ENCODE measurements around the gene HMGN4.

HMGN4 gene

DNA sequence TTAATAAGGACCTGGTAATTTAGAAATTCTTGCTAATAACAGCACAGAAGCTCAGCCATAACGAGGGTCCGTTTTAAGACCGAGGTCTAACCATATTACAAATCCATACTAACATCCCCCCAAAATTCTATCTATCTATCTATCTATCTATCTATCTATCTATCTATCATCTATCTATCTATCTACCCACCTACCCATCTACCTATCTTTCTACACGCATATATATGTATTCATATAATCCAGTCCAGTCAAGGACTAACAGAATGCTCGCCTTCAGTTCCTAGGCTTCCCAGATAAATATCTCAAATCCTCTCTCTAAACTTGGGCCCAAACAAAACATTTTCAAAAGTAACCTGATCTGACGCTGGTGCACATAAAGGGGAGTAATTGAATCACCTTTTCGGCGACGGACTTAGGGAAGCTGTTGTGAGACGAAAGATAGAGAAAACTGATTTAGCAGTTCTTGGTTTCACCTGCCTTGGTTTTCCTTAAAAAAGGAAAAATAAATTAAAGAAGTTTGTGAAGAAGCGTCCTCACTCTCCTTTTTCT lies 14.5 kb downstream of the HMGN4 start:
- DNase-seq (ENCODE audit: low spot score) = no peak

DNA sequence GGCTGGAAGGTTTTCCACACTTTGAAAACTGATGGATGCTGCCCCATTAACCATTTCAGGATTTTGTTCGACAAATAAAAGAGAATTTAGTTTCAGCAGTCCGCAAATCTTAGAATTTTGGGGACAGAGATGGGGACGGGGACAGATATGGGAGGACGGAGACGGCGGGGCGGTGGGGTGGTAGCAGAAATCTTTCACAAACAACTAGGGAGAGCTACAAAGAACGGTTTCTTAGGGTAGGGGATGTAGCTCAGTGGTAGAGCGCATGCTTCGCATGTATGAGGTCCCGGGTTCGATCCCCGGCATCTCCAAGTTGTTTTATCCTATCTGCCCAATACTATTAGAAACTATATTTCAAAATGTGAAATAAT lies 15.1 kb downstream of the HMGN4 start:
- DNase-seq (ENCODE audit: low spot score) = peak; percentile 73

DNA sequence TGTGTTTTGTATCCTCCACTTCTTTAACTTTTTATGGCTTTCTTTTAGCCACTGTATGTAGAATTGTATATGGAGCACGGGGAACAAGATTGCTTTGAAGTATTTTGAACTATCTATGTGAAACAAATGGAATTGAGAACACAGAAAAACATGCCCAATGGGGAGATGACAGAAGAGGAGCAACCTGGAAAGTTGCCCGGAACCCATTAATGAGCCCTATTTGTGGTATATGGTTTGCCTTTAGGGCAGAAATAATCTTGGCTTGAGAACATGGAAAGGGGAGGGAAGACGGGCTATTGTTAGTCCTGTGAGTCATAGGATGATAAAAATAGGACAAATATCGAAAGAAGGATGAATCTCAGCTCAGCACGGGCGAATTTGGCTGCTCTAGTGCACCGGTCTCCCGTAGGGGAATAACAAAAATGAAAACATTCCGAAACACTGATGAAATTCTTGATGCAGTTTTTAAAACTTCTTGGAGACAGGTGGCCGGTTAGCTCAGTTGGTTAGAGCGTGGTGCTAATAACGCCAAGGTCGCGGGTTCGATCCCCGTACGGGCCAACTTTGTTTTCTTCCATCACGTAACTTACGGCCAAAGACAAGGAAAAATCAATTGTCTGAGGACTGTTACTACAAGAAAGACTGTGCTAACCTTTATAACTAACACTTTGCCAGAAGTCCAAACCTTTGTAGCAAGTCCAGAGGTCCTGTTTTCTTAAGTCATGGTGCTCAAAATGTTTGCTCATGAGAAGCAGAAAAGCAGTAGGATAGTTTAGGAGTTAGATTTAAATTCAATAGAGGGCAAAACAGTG lies 15.7 kb downstream of the HMGN4 start:
- DNase-seq (ENCODE audit: low spot score) = peak; percentile 73

DNA sequence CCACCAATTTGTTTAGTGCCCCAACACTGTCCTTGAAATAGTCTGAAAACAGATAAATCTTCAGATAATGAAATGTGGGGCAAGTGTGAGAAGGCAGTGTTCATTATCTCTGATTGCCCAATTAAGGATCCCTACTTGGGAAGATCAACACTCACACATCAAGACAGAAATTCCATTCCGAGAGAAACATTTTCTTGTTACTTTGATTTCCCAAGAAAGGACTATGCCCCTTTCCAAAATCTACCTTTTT lies 16.2 kb downstream of the HMGN4 start:
- no peak for DNase-seq (ENCODE audit: low spot score)

DNA sequence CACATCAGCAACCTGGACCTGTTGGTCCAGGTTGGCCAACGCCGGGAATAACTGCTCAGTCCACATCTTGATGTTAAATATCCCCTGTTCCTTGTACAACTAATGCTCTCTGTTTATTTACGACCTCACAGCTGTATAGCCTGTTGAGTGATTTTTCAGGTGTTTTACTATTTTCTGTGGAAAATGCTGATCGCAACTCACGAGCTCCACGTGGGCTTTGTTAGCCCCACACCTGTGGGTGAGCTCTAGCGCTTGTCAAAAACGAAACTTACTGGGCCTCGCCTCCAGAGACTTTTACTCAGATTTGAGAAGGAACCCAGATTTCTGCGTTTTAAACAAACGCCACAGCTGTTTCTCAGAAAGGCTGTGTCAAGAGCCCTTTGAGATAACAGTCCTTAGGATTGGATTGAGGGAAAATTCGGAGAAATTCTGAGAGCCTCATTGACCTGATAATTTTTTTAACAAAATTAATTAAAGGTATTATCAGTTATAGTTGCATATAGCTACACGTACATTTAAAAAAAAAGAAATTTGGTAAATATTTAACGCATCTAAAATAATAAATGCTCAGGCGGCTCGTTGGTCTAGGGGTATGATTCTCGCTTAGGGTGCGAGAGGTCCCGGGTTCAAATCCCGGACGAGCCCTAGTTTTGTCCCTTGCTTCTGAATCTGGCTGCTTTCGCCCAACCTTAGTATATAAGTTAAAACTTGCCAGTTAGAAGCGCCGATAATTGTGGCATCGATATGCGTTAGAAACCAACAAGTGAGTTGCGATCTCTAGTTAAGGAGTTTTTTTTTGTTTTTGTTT lies 16.7 kb downstream of the HMGN4 start:
- peak; percentile 75 for DNase-seq (ENCODE audit: low spot score)

DNA sequence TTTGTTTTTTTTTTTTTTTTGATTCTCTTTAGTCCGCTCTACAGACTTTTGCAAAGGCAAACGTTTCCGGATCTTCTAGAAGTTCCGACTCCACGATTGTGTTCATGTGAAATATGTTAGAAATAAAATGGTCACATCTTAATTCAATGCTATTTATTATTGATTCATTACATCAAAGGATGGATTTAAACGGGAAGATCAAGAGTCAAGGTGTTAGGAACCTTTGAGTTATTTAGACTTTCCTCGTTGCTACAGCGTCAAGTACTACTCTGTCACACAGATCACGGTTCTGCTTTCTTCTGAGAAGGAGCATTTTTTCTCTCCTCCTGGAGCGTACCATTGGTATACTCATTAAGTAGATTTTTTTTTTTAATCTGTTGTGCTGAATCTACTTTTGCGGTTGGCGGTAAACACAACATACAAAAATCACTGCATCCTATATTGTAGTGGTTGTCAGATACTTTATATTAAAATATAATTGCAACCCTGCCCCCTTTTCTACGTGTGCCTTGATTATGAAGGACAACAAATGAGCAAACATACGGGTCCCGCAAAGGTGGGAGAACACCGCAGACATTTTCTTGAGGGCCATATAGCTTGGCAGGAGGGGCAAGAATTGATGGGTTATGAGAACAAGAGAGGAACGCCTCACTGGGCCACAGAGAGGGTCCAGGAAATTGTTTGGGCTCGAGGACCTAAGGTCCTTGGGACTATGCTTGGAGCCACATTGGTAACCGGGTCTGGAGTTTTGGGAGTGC lies 17.5 kb downstream of the HMGN4 start:
- no peak for DNase-seq (ENCODE audit: low spot score)

DNA sequence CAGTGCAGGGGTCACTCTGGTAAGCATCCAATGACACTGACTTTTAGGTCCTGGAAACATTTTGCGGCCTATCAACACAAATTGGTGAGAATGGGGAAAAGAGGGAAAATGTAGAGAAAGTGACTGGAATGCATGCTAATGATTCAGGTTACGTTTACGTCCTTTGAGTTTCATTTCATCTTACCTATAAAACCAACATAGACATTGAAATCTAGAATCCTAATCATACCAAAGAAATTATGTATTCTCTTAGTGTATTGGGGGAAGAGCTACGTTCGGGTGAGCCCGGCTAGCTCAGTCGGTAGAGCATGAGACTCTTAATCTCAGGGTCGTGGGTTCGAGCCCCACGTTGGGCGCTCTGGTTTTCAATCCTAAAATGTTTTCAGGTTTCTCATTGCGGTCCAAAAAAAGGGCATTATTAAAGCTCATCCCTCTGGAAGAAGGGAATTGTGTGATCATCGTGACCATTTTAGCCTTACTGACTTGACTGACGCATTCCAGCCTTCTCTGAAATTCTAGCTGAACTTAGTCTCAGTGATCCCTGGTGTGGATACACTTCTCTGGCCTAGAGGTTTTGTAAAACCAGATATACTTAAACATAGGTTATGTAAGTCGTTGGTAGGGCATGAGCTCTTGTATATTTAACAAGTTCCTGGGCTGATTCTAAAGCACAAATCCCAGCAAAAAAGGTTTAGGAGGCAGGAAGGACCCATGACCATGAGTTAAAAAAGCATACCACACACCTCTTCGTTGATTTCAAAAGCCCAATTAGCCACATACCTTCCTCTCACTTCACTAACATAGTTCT lies 18.3 kb downstream of the HMGN4 start:
- DNase-seq (ENCODE audit: low spot score) = peak; percentile 71

DNA sequence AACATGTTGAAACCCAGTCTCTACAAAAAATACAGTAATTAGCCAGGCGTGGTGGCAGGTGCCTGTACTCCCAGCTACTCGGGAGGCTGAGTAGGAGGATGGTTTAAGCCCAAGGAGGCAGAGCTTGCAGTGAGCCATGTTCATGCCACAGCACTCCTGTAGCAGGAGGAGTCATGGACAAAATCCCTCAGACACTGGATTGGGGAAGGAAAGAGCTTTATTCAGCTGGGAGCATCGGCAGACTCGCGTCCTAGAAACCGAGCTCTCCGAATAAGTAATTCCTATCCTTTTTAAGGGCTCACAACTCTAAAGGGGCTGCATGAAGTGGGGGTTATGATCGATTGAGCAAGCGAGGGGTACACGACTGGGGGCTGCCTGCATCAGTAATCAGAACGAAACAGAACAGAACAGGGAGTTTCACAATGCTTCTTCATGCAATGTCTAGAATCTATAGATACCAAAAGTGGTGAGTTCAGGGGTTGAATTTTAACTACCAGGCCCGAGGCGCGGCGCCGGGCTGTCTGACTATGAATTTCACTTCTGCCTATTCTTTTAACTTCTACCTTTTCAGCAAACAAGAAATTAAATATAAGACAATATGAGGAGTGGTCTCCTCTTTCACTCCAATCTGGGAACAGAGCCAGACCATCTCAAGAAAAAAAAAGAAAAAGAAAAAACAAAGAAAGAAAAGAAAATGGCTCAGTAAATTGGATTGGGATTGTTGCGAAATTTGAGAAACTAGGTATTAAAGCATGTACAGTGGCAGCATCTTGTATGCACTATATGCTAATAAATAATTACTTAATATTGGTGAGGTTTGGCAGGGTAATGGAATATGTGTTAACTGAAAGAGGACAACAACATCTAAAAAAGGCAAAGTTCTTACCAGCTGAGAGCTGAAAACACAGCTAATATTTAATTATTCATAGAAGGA lies 23.6 kb downstream of the HMGN4 start:
- DNase-seq (ENCODE audit: low spot score) = no peak

DNA sequence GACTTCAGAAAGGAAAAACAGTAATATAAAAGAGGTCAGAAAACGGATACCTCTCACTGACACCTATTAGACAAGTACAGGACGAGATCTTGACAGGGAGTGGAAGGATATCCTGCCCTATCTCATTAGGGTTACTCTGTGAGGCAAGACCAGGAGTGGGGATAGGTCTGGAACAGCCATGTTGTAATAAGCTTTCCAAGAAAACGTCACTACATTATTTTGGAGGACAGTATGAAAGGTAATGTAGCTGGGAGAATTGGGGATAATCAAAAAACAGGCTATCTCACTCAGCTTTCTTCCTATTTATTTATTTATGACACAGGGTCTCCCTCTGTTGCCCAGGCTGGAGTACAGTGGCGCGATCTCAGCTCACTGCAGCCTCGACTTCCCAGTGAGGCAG lies 25.3 kb downstream of the HMGN4 start:
- DNase-seq (ENCODE audit: low spot score) = no peak

DNA sequence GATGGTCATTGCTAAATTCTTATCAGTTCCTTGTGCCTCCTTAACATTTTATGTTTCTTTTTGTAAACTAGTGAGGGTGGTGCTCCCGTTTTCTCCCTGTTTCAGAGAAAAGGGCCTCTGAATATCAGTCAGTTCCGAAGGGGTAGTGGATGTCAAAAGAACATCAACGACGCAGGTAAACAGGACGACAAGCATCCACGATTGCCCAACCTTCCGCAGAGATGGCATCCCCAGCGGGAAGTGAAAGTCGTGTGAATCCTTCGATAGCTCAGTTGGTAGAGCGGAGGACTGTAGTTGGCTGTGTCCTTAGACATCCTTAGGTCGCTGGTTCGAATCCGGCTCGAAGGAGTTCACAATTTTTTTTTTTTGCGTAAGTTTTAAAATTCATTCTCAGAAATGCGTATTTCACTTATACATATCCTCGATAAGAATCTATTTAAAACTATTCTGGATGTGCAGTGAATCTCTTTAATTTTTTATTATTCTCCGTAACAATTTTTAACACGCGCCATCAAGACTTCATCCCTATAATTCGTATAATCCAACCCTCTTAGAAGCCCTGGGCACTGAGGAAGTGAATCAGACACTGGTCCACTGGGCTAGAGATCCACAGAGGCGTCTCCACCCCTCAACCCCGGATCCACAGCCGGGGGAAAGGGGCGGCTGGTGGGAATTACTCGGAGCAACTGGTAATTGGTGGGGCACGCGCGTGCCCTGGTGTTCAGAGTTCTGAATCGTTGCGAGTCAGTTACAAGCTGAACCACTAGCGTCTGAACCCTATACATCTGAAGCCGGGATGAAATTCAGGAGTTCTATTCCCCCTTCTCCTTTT lies 30.7 kb downstream of the HMGN4 start:
- peak; percentile 87 for DNase-seq (ENCODE audit: low spot score)

DNA sequence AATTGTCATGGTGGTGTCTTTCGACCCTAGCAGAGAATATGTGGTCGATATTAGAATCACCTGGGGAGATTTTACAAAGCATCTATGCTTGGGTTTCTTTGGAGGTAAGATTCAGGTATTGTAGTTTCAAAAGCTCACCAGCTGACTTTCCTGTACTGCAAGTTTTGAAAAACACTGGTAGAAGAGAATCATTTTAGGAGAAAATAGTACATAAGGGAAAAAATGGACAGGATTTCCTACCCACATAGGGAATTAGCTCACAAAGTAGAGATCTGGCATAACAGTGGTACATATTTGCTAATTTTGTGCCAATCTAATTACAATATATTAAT lies 31.2 kb downstream of the HMGN4 start:
- DNase-seq (ENCODE audit: low spot score) = no peak

DNA sequence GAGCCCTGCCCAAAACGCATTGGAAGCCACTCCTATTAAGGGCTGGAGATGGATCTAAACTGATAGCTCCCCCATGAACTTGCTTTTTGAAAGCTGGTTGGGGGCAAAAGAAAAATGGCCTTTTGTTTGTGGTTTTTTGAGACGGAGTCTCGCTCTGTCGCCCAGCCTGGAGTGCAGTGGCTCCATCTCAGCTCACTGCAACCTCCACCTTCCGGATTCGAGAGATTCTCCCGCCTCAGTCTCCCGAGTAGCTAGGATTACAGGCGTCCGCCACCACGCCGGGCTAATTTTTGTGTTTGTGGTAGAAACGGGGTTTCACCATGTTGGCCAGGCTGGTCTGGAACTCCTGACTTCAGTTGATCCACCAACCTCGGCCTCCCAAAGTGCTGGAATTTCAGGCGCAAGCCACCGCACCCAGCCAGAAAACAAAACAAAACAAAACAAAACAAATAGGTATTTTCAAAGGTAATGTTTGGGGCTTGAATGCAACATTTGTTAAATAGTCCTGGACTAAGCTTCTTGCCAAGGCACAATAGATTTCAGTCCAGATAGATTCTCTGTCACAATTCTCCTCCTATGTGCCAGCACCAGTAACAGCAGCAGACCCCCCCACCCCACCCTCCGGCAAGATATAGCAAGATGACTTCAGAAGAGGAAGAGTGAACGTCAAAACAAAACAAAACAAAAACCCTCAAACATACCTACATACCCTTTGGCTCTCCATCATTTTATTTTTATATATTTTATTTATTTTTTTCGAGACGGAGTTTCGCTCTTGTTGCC lies 32.1 kb downstream of the HMGN4 start:
- no peak for DNase-seq (ENCODE audit: low spot score)

DNA sequence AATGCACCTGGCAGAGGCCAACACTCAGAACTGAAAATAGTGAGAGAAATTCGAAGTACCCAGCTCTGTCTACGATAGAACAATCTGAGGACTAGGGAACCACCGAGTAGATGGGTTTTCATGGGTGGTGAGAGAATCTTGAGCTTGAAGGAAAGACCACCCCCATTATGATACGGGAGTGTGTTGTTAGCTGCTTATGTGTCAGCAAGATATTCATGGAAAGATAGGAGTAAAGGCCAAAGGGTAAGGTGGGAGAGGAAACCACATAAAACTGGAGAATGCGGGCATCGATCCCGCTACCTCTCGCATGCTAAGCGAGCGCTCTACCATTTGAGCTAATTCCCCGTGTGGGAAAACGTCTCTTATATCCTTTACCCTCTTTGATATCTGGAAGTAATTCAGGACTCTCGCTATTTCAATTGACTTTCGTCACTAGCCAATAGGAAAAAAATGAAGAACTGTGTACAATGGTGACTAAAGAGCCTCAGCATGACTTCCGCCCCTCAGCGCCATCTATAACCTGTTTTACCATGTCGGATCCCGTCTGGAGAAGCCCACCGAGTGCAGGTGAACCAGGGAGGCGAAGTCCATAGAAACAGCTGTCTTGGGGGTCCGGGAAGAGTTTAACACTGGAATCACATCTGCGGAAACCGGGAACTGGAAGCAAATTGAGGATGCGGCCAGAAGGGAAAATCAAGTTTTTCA lies 33.6 kb downstream of the HMGN4 start:
- DNase-seq (ENCODE audit: low spot score) = peak; percentile 90

DNA sequence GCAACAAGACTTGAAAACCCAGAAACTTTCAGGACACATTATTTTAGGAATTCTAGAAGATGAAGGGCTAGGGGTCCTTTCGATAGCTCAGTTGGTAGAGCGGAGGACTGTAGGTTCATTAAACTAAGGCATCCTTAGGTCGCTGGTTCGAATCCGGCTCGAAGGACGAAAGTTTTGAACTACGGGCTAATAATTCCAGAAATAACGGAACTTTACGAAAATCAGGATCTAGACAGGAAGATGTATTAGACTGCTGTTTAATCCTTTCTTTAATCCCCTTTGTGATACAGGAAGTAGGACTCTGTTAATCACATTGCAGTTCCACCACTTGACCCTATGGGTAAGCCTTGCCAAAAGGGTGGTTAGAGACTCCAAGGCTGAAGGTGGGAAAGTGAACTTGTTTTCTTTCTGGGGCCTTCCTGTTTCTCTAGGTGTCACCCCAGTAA lies 37.4 kb downstream of the HMGN4 start:
- DNase-seq (ENCODE audit: low spot score) = no peak

DNA sequence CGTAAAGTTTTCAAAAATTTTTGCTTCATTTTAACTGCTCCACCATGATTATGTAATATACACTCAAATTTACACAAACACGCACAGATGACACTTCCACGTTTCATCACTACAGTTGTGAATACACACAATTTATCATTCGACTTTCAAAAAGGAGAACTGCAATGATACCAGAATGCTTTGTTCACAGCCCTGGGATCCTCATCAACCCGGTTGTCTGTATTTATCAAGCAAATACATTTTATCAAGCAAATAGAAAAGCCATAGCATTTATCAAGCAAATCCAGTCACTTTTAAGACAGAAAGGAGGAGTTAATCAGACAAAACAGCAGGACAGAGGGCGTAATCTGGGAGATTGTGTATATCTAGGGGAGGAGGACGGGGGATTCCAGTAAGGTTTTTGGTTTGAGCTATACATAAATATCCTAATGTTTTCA lies 38.3 kb downstream of the HMGN4 start:
- no peak for DNase-seq (ENCODE audit: low spot score)

DNA sequence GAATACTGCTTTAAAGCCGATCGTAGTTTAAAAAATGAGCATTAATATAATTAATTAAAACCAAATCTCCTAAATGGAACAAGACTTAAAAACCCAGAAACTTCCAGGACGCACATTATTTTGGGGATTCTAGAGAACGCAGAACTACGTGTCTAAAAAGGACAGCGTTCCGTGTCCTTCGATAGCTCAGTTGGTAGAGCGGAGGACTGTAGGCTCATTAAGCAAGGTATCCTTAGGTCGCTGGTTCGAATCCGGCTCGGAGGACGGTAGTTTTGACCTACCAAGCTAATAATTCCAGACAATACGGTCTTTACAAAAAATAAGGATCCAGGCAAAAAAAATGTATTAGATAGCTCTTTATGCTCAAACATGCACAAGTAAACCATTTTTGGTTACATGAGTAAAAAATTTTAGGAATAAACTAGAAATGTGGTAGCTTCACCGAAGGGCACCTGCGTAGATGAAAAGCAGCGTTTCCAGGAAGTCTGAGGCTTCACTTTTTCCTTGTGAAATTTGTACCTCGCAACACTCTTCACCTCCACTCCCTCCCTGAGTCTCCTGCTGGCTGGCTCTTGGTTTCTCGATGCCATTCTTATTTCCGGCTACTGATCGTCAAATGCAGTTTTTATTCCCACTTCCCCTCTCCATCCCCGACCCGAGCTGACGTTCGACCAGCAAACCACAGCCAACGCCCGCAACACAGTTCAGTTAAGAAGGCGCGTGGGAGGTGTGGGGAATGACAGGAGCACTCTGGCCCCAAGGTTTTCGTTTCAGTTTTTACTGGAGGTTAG lies 39.0 kb downstream of the HMGN4 start:
- peak; percentile 59 for DNase-seq (ENCODE audit: low spot score)

DNA sequence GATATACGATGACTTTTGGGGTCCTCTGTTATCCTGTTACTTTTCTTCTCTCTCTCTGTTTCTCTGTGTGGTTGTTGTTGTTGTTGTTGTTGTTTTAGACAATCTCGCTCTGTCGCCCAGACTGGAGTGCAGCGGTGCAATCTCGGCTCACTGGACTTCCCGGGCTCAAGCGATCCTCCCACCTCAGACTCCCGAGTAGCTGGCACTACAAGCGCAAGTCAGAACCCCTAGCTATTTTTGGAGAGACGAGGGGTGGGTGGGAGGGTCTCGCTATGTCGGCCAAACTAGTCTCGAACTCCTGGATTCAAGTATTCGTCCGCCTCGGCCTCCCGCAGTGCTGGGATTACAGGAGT lies 39.5 kb downstream of the HMGN4 start:
- no peak for DNase-seq (ENCODE audit: low spot score)

DNA sequence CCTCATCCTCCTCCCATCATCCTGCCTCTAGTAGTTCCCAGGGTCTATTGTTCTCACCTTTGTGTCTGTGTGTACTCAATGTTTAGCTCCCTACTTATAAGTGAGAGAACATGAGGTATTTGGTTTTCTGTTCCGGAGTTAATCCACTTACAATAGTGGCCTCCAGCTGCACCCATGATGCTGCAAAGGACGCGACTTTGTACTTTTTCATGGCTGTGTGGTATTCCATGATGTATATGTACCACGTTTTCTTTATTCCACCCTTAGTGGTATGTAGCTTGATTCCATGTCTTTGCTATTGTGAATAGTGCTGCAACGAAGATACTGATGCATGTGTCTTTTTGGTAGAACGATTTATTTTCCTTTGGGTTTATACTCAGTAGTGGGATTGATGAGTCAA lies 40.1 kb downstream of the HMGN4 start:
- DNase-seq (ENCODE audit: low spot score) = no peak

Measured in LoVo (cell line).